RWPE2 (cell line): ENCODE results near the gene CIBAR2.

Experiments used
- ATAC-seq: fragments of 200-7000 bp; cut with Tn5 transposase; 3 replicates; pipeline ENCODE4 v1.9.1; 2021; ENCODE audit warnings: low read depth
- DNase-seq: peaks from one replicate; pipeline ENCODE4 v3.0.0-alpha.2; 2020; ENCODE audit warnings: low spot score
- H3K27ac ChIP-seq: fragments of 450-650 bp; 2 replicates; pipeline ENCODE4 v1.5.1; 2017; ENCODE audit warnings: mild to moderate bottlenecking; ENCODE audit not compliant: poor library complexity, severe bottlenecking
- H3K27me3 ChIP-seq: fragments of 250-450 bp; sonication (Bioruptor Pico); 2 replicates; pipeline ENCODE4 v1.5.1; 2021; ENCODE audit warnings: mild to moderate bottlenecking, moderate library complexity; ENCODE audit not compliant: insufficient read depth, poor library complexity, severe bottlenecking
- H3K36me3 ChIP-seq: fragments of 250-450 bp; sonication (Bioruptor Pico); 2 replicates; pipeline ENCODE4 v1.5.1; 2020; ENCODE audit warnings: low read depth, mild to moderate bottlenecking, moderate library complexity
- H3K4me1 ChIP-seq: fragments of 250-450 bp; sonication (Bioruptor Pico); 2 replicates; pipeline ENCODE4 v1.5.1; 2021; ENCODE audit warnings: mild to moderate bottlenecking, moderate library complexity; ENCODE audit not compliant: insufficient read depth, poor library complexity, severe bottlenecking
- H3K4me3 ChIP-seq: fragments of 250-450 bp; sonication (Bioruptor Pico); 2 replicates; pipeline ENCODE4 v1.5.1; 2021; ENCODE audit warnings: mild to moderate bottlenecking, moderate library complexity; ENCODE audit not compliant: severe bottlenecking
- H3K9me3 ChIP-seq: fragments of 250-450 bp; sonication (Bioruptor Pico); 2 replicates; pipeline ENCODE4 v1.5.1; 2021; ENCODE audit warnings: mild to moderate bottlenecking, moderate library complexity; ENCODE audit not compliant: severe bottlenecking
- TF ChIP-seq, protein P1 (sequence below): fragments of 450-650 bp; IDR thresholded peaks from one replicate; pipeline ENCODE4 v1.5.1; 2017; ENCODE audit warnings: mild to moderate bottlenecking, moderate library complexity; ENCODE audit not compliant: poor library complexity, severe bottlenecking

The CIBAR2 gene

DNA sequence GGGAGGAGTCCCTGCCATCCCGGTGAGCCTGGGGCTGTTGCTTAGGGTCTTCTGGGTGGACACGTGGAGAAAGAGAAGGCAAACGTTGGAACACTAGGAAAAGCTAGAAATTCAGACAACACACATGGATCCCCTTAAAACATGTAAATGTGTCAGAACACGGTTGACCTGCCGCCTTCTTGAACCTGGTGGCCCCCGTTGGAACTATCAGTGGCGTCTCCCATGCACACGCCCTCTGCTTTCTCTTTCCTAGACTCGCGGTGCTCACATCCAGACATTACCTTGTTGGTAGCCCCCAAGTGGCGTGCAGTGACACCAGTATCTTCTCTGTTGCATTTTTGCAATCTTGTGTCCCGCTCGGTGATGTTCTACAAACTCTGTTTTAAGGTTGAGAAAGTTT, 18.6 kb downstream of the CIBAR2 start:
- H3K4me1 ChIP-seq = peaks cover 10% of the 10 kb centered on the region
- DNase-seq (no peak), ATAC-seq (no peak)
- H3K9me3 ChIP-seq = no peaks in the 10 kb centered on the region
- no peaks in the 10 kb centered on the region for H3K36me3 ChIP-seq
- no peaks in the 10 kb centered on the region for H3K27me3 ChIP-seq
- TF ChIP-seq, protein P1, sequence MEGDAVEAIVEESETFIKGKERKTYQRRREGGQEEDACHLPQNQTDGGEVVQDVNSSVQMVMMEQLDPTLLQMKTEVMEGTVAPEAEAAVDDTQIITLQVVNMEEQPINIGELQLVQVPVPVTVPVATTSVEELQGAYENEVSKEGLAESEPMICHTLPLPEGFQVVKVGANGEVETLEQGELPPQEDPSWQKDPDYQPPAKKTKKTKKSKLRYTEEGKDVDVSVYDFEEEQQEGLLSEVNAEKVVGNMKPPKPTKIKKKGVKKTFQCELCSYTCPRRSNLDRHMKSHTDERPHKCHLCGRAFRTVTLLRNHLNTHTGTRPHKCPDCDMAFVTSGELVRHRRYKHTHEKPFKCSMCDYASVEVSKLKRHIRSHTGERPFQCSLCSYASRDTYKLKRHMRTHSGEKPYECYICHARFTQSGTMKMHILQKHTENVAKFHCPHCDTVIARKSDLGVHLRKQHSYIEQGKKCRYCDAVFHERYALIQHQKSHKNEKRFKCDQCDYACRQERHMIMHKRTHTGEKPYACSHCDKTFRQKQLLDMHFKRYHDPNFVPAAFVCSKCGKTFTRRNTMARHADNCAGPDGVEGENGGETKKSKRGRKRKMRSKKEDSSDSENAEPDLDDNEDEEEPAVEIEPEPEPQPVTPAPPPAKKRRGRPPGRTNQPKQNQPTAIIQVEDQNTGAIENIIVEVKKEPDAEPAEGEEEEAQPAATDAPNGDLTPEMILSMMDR = no peak
- no peak overlapping the region for H3K27ac ChIP-seq
- H3K4me3 ChIP-seq = no peak overlapping the region

DNA sequence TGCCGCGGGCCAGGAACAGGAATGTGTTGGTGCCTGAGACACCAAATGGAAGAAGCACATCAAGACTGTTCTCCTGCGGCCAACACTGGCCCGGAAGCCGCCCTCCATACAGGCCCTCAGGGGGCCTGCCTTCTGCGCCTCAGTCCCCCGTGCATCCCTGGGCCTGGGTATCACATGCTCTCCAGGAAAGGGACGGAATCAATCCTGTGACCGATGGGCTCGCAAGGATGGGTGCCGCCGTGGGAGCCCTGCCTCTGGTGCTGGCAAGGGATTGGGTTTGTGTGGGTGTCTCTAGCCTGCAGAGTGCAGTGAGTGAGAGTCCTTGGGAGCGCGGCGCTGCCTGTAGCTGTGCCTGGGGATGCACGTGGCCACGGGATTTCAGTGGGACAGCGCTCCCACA, 19.4 kb downstream of the CIBAR2 start:
- TF ChIP-seq, protein P1 = no peak
- H3K9me3 ChIP-seq = no peaks in the 10 kb centered on the region
- no peak overlapping the region for H3K27ac ChIP-seq
- DNase-seq (no peak), ATAC-seq (no peak)
- no peaks in the 10 kb centered on the region for H3K36me3 ChIP-seq
- H3K27me3 ChIP-seq = no peaks in the 10 kb centered on the region
- peaks cover 10% of the 10 kb centered on the region for H3K4me1 ChIP-seq
- H3K4me3 ChIP-seq = no peak overlapping the region

DNA sequence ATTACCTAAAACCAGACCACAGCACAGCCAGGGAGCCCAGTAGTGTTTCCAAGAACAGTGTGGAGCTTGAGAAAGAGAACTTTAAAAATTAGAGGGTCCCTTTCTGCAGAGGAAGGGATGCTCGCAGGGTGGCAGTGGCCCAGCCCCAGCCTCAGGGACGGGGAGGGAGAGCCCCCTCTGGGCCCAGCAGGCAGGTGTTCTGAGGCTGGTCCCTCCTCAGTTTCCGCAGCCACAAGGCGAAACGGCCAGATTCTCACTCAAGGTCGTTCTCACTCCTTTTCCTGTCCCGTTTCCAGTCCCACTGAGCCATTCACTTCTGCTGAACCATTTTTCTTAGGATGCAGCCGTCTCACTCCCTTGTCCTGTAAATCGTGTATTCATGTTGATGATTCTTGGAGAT, 20.0 kb downstream of the CIBAR2 start:
- H3K36me3 ChIP-seq = no peaks in the 10 kb centered on the region
- TF ChIP-seq, protein P1 = no peak

DNA sequence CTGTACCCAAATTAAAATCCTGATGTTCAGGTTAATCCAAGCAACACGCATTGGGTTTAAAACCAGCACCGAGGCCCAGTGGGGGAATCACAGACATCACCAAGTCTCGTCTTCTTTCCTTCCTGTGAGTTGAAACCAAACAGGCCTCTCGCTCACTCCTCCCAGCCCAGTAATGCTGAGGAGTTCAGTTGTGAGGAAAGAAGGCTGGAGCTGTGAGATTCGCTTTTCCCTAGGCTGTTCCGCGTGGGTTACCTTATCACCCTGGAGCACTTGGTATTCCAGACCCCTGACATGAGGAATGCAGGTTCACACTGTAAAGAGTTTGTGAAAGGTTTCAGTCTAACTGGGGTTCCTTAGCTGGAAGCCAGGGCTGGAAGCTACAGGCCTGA, 20.8 kb downstream of the CIBAR2 start:
- H3K36me3 ChIP-seq = no peaks in the 10 kb centered on the region
- no peaks in the 10 kb centered on the region for H3K27me3 ChIP-seq
- no peak for ATAC-seq
- H3K4me1 ChIP-seq = peaks cover 10% of the 10 kb centered on the region
- no peak overlapping the region for H3K4me3 ChIP-seq
- H3K9me3 ChIP-seq = no peaks in the 10 kb centered on the region
- no peak overlapping the region for H3K27ac ChIP-seq
- no peak for DNase-seq
- TF ChIP-seq, protein P1 = no peak

More for the DNA sequence above, 20.0 kb downstream of the CIBAR2 start:
- peaks cover 10% of the 10 kb centered on the region for H3K4me1 ChIP-seq
- H3K9me3 ChIP-seq = no peaks in the 10 kb centered on the region
- no peak for DNase-seq
- no peak overlapping the region for H3K4me3 ChIP-seq
- no peaks in the 10 kb centered on the region for H3K27me3 ChIP-seq
- H3K27ac ChIP-seq = no peak overlapping the region
- ATAC-seq = no peak

- Histone ChIP-seq H3K36me3 (no peaks in the 10 kb centered on the region), H3K9me3 (no peaks in the 10 kb centered on the region), H3K4me1 (peaks cover 10% of the 10 kb centered on the region), H3K4me3 (no peak overlapping the region), H3K27me3 (no peaks in the 10 kb centered on the region), H3K27ac (no peak overlapping the region)
- DNase-seq (no peak), ATAC-seq (no peak)
- TF ChIP-seq, protein P1 = no peak
Measured at GRCh38 chr16:85090873-85091521, 21.3 kb downstream of the CIBAR2 start.
